ENCODE measurements around the gene RCN2.

DNA sequence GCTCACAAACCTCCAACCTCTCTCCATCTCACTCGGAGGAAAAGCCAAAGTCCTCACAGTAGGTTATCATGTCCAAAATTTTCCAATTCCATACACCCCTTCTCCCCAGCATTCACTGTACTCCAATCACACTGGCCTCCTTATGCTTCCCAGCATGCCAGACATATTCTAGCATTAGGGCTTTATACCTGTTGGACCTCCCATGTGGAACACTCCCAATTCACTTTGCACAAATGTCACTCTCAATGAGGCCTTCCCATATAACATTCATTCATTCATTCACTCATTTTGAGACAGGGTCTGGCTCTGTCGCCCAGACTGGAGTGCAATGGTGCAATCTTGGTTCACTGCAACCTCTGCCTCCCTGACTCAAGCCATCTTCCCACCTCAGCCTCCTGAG lies 46.3 kb upstream of the RCN2 start:
- no peak for TF ChIP-seq CTCF (IDR thresholded peaks at IDR 0.05; ENCODE audit: extremely low read depth in 1 of 2, insufficient read depth in 1 of 2, low read depth in 1 of 2, low read length in 2 of 2)
- no peak for TF ChIP-seq POLR2A (IDR thresholded peaks at IDR 0.05; ENCODE audit: low read depth, low read length)
- no peak for TF ChIP-seq EZH2 (IDR thresholded peaks at IDR 0.05; ENCODE audit: borderline replicate concordance, low read depth, low read length, severe bottlenecking)
